GM23248 (cell line): ENCODE measurements around the gene CNGA4. TPM values are rescaled to one million over a fixed set of nuclear protein-coding genes. Genes with fewer than 3 reads are reported as not detected.

Experiments
- DNase-seq: peaks from one replicate; pipeline ENCODE4 v3.0.0-alpha.2; 2015
- H2AFZ ChIP-seq: fragments of 200-600 bp; sonication (generic); 2 replicates; pipeline ENCODE4 v1.6.1; 2016; ENCODE audit warnings: antibody characterized with exemption
- H3F3A ChIP-seq: fragments of 200-600 bp; sonication (generic); 2 replicates; pipeline ENCODE4 v1.6.1; 2016; ENCODE audit warnings: mild to moderate bottlenecking, antibody characterized with exemption, mixed run types; ENCODE audit not compliant: insufficient read depth
- H3K27ac ChIP-seq: fragments of 200-600 bp; sonication (generic); 2 replicates; pipeline ENCODE4 v1.5.1; 2016; ENCODE audit warnings: mild to moderate bottlenecking
- H3K27me3 ChIP-seq: fragments of 200-600 bp; sonication (generic); replicated peaks from 2 replicates; pipeline ENCODE4 v1.6.1; 2016; ENCODE audit warnings: mild to moderate bottlenecking; ENCODE audit not compliant: insufficient read depth
- H3K36me3 ChIP-seq: fragments of 200-600 bp; sonication (generic); 2 replicates; pipeline ENCODE4 v1.6.1; 2016; ENCODE audit warnings: low read depth, mild to moderate bottlenecking
- H3K4me1 ChIP-seq: fragments of 200-600 bp; sonication (generic); 2 replicates; pipeline ENCODE4 v1.6.1; 2016; ENCODE audit warnings: mild to moderate bottlenecking; ENCODE audit not compliant: insufficient read depth
- H3K4me2 ChIP-seq: fragments of 200-600 bp; sonication (generic); one replicate; pipeline ENCODE4 v1.6.1; 2016; ENCODE audit warnings: mild to moderate bottlenecking; ENCODE audit not compliant: unreplicated experiment
- H3K4me3 ChIP-seq: fragments of 200-600 bp; sonication (generic); 2 replicates; pipeline ENCODE4 v1.5.1; 2016; ENCODE audit warnings: mild to moderate bottlenecking
- H3K79me2 ChIP-seq: fragments of 200-600 bp; sonication (generic); 2 replicates; pipeline ENCODE4 v1.6.1; 2016; ENCODE audit warnings: mild to moderate bottlenecking; ENCODE audit not compliant: insufficient read depth
- H3K9ac ChIP-seq: fragments of 200-600 bp; sonication (generic); 2 replicates; pipeline ENCODE4 v1.6.1; 2016; ENCODE audit warnings: mild to moderate bottlenecking
- H3K9me2 ChIP-seq: fragments of 200-600 bp; sonication (generic); 2 replicates; pipeline ENCODE4 v1.6.1; 2016; ENCODE audit warnings: mixed run types, mild to moderate bottlenecking, moderate library complexity; ENCODE audit not compliant: insufficient read depth
- H3K9me3 ChIP-seq: fragments of 200-600 bp; sonication (generic); one replicate; pipeline ENCODE4 v1.6.1; 2017; ENCODE audit warnings: low read depth
- H4K20me1 ChIP-seq: fragments of 200-600 bp; sonication (generic); 2 replicates; pipeline ENCODE4 v1.6.0; 2016; ENCODE audit not compliant: insufficient read depth
- EZH2 ChIP-seq: fragments of 200-600 bp; sonication (generic); IDR thresholded peaks from 2 replicates; pipeline ENCODE4 v1.6.1; 2018; ENCODE audit warnings: antibody characterized with exemption, mild to moderate bottlenecking; ENCODE audit not compliant: insufficient read depth, poor library complexity, severe bottlenecking
- EZH2phosphoT487 ChIP-seq: fragments of 200-600 bp; sonication (generic); IDR thresholded peaks from 2 replicates; pipeline ENCODE4 v1.6.1; 2018; ENCODE audit warnings: antibody characterized with exemption, moderate library complexity, mild to moderate bottlenecking, low read depth; ENCODE audit not compliant: insufficient read depth
- WGBS, 2 experiments: methylation state at CpG; one replicate each; pipeline ENCODE4 v1.1.6; 2015 to 2017; ENCODE audit warnings: low lambda C conversion rate in 2 of 2, low coverage in 1 of 2; ENCODE audit errors: missing lambda C conversion rate in 2 of 2; 5-methylcytosine and 5-hydroxymethylcytosine counted together
- in situ Hi-C: fragments of 300-500 bp; cut with MboI; formaldehyde crosslinking; loops from 2 replicates; pipeline ENCODE4 v1.15.0; 2020
- polyA plus RNA-seq: library from polyadenylated mRNA; unstranded; fragments of >200 nt; fragmentation: Nextera tagmentation; extraction: Ambion mirVana; gene quantifications from 2 replicates; pipeline ENCODE4 v1.2.1, GENCODE V29; 2016
- total RNA-seq: library from RNA; depleted of rRNA; stranded (reverse); fragments of >200 nt; shearing (Covaris generic); gene quantifications from 2 replicates; pipeline ENCODE4 v1.2.3, GENCODE V29; 2014

Gene CNGA4
- total and polyA plus RNA-seq, 2 experiments from 2014 or later = not detected

DNA sequence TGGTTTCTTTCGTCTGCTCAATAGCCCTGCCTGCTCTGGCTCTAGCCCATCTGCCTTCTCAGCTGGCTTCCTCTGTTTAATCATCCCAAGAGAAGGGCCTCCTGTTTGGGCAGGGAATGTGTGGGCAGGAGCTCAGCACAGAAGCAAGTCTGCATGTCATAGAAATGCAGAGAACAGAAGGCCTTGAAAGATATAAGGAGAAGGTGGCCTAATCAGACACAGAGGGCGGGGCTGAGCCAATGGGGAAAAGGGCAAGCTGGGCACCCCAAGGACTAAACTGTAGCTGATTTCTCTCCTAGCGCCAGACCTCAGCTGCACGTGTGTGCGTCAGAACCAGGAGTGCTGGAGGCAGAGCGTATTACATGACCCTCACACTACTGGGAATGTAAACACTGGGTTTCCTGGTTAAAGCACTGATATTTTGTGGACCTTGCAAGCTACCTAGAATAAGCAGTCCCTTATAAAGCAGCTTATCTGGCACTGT lies 13.1 kb downstream of the CNGA4 start:
- Histone ChIP-seq H2AFZ (peak overlapping the region; percentile 57), H3K4me1 (peaks cover 24% of the 10 kb centered on the region), H3K9ac (no peak overlapping the region), H4K20me1 (no peaks in the 10 kb centered on the region), H3K79me2 (no peaks in the 10 kb centered on the region), H3K9me3 (no peaks in the 10 kb centered on the region), H3F3A (peaks cover 24% of the 10 kb centered on the region), H3K27me3 (peaks cover 12% of the 10 kb centered on the region), H3K9me2 (no peaks in the 10 kb centered on the region), H3K27ac (no peak overlapping the region), H3K4me3 (no peak overlapping the region), H3K4me2 (no peak overlapping the region), H3K36me3 (no peaks in the 10 kb centered on the region)
- WGBS, 2 experiments = 87 to 91% methylated on average over 6 of the region's 6 CpGs
- TF ChIP-seq EZH2 (no peak), EZH2phosphoT487 (no peak)
- in situ Hi-C loops = loop anchor here (10.0 kb wide), 1 partner anchor 63 kb away; no protein-coding TSS in a partner anchor
- DNase-seq = peak; percentile 61

GRCh38 chr11:6253197-6253596 lies 14.3 kb downstream of the CNGA4 start:
- Histone ChIP-seq H3K4me1 (peaks cover 24% of the 10 kb centered on the region), H2AFZ (no peak overlapping the region)
- in situ Hi-C loops = loop anchor here (10.0 kb wide), 1 partner anchor 62 kb away; no protein-coding TSS in a partner anchor

DNA sequence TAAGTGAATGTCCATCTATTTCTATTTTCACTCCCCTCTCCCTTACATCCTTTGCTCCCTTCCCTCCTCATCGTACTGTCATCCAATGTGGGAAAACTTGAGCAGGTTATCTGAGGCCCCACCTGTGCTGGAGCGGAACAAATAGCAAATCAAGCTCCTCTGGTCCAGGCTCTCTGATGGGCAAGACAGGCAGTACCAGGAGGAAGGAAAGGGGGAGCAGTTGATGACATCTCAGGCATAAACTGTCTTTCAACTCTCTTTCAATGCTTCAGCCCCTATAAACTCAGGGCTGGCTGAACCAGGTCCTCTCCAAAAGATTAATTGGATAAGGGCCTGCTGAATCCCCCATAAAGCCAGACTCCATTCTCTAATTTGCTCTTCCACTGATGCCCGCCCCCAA lies 19.3 kb downstream of the CNGA4 start:
- Histone ChIP-seq H3K9me3 (no peaks in the 10 kb centered on the region), H3K27me3 (peaks cover 53% of the 10 kb centered on the region), H3K79me2 (no peaks in the 10 kb centered on the region), H3F3A (no peaks in the 10 kb centered on the region), H3K4me3 (no peak overlapping the region), H3K36me3 (no peaks in the 10 kb centered on the region), H4K20me1 (no peaks in the 10 kb centered on the region), H3K9ac (no peak overlapping the region), H3K27ac (no peak overlapping the region), H3K9me2 (no peaks in the 10 kb centered on the region), H3K4me1 (peaks cover 5% of the 10 kb centered on the region; the same call in 1 of the 2 replicates), H3K4me2 (no peak overlapping the region), H2AFZ (no peak overlapping the region)
- DNase-seq = no peak
- in situ Hi-C loops = loop anchor here (10.0 kb wide), 1 partner anchor 57 kb away; no protein-coding TSS in a partner anchor
- WGBS, 2 experiments = 65 to 67% methylated on average over 3 of the region's 3 CpGs
- TF ChIP-seq EZH2 = no peak
- no peak for TF ChIP-seq EZH2phosphoT487

More at GRCh38 chr11:6253197-6253596, 14.3 kb downstream of the CNGA4 start:
- TF ChIP-seq EZH2phosphoT487 (no peak), EZH2 (no peak)
- DNase-seq = no peak
- H3K4me2 ChIP-seq = no peak overlapping the region
- no peaks in the 10 kb centered on the region for H3K79me2 ChIP-seq
- H3K27ac ChIP-seq = no peak overlapping the region
- no peaks in the 10 kb centered on the region for H3K9me3 ChIP-seq
- H3K36me3 ChIP-seq = no peaks in the 10 kb centered on the region
- peaks cover 24% of the 10 kb centered on the region for H3K27me3 ChIP-seq
- no peaks in the 10 kb centered on the region for H3K9me2 ChIP-seq
- WGBS, 2 experiments = 83 to 85% methylated on average over 1 of the region's 1 CpG
- H4K20me1 ChIP-seq = no peaks in the 10 kb centered on the region
- peaks cover 24% of the 10 kb centered on the region for H3F3A ChIP-seq
- no peak overlapping the region for H3K4me3 ChIP-seq
- H3K9ac ChIP-seq = no peak overlapping the region

DNA sequence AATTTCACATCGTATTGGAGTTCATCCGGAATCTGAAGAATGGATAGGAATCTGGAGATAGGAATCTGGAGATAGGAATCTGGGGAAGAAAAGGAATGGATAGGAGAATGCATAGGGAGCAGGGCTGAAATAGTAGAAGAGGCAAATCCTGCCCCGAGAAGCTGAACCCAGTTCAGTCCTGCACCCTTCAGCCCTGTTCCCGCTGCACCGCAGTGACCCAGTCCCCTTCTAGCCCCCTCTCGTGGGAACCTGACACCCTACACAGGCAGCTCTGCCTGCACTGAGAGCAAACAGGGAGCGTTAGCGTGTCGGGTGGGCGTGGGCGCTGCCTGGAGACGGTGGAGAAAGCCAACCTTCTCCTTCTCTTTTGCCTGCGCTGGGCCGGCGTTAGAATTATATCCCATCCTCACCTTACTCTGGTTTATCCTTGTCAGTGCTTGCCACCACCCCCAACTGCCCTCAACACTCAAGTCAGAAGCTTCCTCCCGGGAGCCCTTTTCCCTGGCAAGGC lies 19.7 kb downstream of the CNGA4 start:
- Histone ChIP-seq H3K4me3 (peak overlapping the region; percentile 11), H3F3A (no peaks in the 10 kb centered on the region), H4K20me1 (no peaks in the 10 kb centered on the region), H3K4me2 (peak overlapping the region; percentile 38), H3K9me3 (no peaks in the 10 kb centered on the region), H2AFZ (peak overlapping the region; percentile 47; the same call in 1 of the 2 replicates), H3K27ac (no peak overlapping the region), H3K9ac (no peak overlapping the region), H3K9me2 (no peaks in the 10 kb centered on the region), H3K36me3 (no peaks in the 10 kb centered on the region), H3K4me1 (peaks cover 5% of the 10 kb centered on the region; the same call in 1 of the 2 replicates), H3K79me2 (no peaks in the 10 kb centered on the region), H3K27me3 (peaks cover 53% of the 10 kb centered on the region)
- WGBS, 2 experiments = 2% methylated on average over 16 of the region's 16 CpGs
- in situ Hi-C loops = loop anchor here (10.0 kb wide), 1 partner anchor 56 kb away; no protein-coding TSS in a partner anchor
- peak; percentile 43 for DNase-seq
- TF ChIP-seq EZH2 (no peak), EZH2phosphoT487 (no peak)
